ENCODE results near the gene CEP83. TPM values are rescaled to one million over a fixed set of nuclear protein-coding genes. Genes with fewer than 3 reads are reported as not detected.

The CEP83 gene
- total RNA-seq, 4 donors from 2014 or later = 6.7 to 21.2 (median 8.3) TPM

DNA sequence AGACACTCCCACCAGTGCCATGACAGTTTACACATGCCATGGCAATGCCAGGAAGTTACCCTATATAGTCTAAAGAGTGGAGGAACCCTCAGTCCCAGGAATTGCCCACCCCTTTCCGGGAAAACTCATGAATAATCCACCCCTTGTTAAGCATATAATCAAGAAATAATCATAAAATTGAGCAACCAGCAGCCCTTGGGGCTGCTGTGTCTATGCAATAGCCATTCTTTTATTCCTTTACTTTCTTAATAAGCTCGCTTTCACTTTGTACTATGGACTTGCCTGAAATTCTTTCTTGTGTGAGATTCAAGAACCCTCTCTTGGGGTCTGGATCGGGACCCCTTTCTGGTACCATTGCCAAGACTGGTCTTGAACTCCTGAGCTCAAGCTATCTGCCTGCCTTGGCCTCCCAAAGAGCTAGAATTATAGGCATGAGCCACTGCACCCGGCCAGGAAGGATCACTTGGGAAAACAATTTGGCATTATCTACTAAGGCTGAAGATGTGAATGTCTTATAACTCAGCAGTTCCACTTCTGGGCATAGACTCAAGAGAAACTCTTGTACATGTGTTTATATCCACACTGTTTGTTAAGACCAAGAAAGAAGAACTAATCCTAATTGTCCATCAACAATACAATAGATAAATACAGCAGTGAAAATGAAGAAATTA, 35.9 kb upstream of the CEP83 start:
- intact Hi-C loops (cut with DNase I) = no loop called here
- H3K4me1 ChIP-seq = peaks cover 0 to 7% (median 2%) of the 10 kb centered on the region in 4 donors

DNA sequence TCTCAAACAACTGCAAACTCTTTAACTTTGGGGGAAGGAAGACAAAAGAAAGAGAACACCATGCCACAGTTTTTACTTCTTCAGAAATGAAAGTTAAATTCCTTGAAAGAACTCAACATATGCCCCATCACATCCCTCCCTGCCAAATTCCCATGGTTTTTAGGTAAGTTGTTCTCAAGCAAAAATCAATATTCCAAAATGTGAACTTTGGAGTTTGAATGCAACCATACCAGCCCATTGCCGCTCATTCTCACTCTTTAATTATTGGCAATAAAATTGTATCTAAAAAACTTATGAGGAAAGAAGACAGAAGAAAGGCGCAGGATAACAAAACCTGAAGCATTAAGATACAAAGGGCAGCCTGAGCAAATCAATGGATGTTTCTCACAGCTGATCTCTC, 31.8 kb upstream of the CEP83 start:
- intact Hi-C loops (cut with DNase I) = no loop called here
- Histone ChIP-seq H3K27me3 (no peaks in the 10 kb centered on the region), H3K4me1 (peaks cover 0 to 7% (median 2%) of the 10 kb centered on the region in 4 donors), H3K9me3 (no peaks in the 10 kb centered on the region), H3K4me3 (no peak overlapping the region), H3K27ac (replicated peaks in 1 of 4) (no peak overlapping the region), H3K36me3 (no peaks in the 10 kb centered on the region)
- DNase-seq (ENCODE audit: extremely low spot score) = no peak
- TF ChIP-seq, protein P1, sequence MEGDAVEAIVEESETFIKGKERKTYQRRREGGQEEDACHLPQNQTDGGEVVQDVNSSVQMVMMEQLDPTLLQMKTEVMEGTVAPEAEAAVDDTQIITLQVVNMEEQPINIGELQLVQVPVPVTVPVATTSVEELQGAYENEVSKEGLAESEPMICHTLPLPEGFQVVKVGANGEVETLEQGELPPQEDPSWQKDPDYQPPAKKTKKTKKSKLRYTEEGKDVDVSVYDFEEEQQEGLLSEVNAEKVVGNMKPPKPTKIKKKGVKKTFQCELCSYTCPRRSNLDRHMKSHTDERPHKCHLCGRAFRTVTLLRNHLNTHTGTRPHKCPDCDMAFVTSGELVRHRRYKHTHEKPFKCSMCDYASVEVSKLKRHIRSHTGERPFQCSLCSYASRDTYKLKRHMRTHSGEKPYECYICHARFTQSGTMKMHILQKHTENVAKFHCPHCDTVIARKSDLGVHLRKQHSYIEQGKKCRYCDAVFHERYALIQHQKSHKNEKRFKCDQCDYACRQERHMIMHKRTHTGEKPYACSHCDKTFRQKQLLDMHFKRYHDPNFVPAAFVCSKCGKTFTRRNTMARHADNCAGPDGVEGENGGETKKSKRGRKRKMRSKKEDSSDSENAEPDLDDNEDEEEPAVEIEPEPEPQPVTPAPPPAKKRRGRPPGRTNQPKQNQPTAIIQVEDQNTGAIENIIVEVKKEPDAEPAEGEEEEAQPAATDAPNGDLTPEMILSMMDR (IDR thresholded peaks at IDR 0.05) = no peak
- TF ChIP-seq POLR2A (IDR thresholded peaks at IDR 0.05; ENCODE audit: low read depth) = no peak
- no peak for TF ChIP-seq POLR2AphosphoS5 (IDR thresholded peaks at IDR 0.05)
- TF ChIP-seq EP300 (IDR thresholded peaks at IDR 0.05) = no peak
- WGBS = 95% methylated on average over 2 of the region's 2 CpGs

More for the DNA sequence above, 35.9 kb upstream of the CEP83 start:
- H3K9me3 ChIP-seq = no peaks in the 10 kb centered on the region
- no peak overlapping the region for H3K4me3 ChIP-seq
- no peaks in the 10 kb centered on the region for H3K27me3 ChIP-seq
- TF ChIP-seq, protein P1 (IDR thresholded peaks at IDR 0.05) = no peak
- no peak for TF ChIP-seq POLR2A (IDR thresholded peaks at IDR 0.05; ENCODE audit: low read depth)
- no peak for TF ChIP-seq POLR2AphosphoS5 (IDR thresholded peaks at IDR 0.05)
- TF ChIP-seq EP300 (IDR thresholded peaks at IDR 0.05) = no peak
- DNase-seq (ENCODE audit: extremely low spot score) = no peak
- WGBS = 77% methylated on average over 4 of the region's 4 CpGs
- no peaks in the 10 kb centered on the region for H3K36me3 ChIP-seq
- H3K27ac ChIP-seq (replicated peaks in 1 of 4) = no peak overlapping the region

DNA sequence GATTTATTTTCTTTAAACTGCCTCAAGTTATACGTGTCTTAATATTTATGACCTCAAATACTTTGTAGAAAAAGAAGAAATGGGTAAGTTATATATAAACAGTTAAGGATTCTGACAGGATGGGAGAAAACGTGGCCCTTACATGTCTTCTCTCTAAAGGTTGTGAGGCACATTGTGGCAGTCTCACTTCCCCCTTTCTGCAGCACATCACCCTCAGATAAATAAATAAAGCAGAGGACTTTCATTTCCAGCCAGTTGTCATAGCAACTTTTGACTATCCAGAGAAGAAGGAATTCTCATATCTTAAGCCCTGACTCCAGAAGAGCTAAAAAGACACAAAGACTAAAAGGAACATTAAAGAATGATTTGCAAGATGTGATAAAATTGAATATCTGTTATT, 28.8 kb upstream of the CEP83 start:
- WGBS = 11% methylated on average over 2 of the region's 2 CpGs
- H3K9me3 ChIP-seq = no peaks in the 10 kb centered on the region
- H3K36me3 ChIP-seq = no peaks in the 10 kb centered on the region
- no peak for DNase-seq (ENCODE audit: extremely low spot score)
- intact Hi-C loops (cut with DNase I) = no loop called here
- H3K27me3 ChIP-seq = no peaks in the 10 kb centered on the region
- no peak for TF ChIP-seq POLR2AphosphoS5 (IDR thresholded peaks at IDR 0.05)
- no peak for TF ChIP-seq POLR2A (IDR thresholded peaks at IDR 0.05; ENCODE audit: low read depth)
- TF ChIP-seq, protein P1 (IDR thresholded peaks at IDR 0.05) = no peak
- no peak for TF ChIP-seq EP300 (IDR thresholded peaks at IDR 0.05)
- no peaks in the 10 kb centered on the region for H3K4me1 ChIP-seq
- H3K4me3 ChIP-seq = no peak overlapping the region
- H3K27ac ChIP-seq (replicated peaks in 1 of 4) = no peak overlapping the region

DNA sequence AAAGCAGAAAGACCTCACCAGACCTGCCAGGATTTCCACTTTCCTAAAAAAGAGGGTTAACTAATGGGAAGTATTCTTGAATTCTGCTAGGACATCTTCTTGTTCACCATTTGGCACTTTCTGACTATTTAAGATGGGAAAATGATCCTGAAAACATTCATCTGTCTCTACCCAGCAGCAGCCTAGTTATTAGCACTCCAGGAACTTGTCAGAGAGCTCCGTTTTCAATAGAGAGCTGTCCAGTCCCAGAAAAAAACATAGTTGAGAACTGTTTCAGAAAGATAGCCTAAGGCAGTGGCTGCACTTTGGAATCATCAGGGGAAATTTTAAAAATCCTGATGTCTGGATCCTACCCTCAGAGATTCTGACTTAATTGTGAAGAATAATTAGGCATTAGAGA, 22.1 kb upstream of the CEP83 start:
- intact Hi-C loops (cut with DNase I) = no loop called here
- TF ChIP-seq POLR2AphosphoS5 (IDR thresholded peaks at IDR 0.05) (no peak), POLR2A (IDR thresholded peaks at IDR 0.05; ENCODE audit: low read depth) (no peak), EP300 (IDR thresholded peaks at IDR 0.05) (no peak)
- TF ChIP-seq, protein P1 (IDR thresholded peaks at IDR 0.05) = no peak
- H3K4me3 ChIP-seq = no peak overlapping the region
- no peaks in the 10 kb centered on the region for H3K36me3 ChIP-seq
- H3K4me1 ChIP-seq = no peaks in the 10 kb centered on the region
- no peak for DNase-seq (ENCODE audit: extremely low spot score)
- WGBS = 36% methylated on average over 1 of the region's 1 CpG
- H3K27me3 ChIP-seq = no peaks in the 10 kb centered on the region
- H3K27ac ChIP-seq (replicated peaks in 1 of 4) = no peak overlapping the region
- H3K9me3 ChIP-seq = no peaks in the 10 kb centered on the region

DNA sequence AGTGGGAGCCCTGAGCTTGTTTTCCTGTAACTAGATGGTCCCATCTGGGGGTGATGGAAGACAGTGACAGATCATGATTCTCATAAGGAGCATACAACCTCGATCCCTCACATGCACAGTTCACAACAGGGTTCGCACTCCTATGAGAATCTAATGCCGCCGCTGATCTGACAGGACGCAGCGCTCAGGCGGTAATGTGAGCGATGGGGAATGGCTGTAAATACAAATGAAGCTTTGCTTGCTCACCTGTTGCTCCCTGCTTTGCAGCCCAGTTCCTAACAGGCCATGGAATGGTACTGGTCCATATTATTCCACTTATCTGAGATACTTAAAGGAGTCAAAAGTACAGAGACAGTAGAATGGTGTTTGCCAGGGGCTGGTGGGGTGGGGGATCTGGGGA, 9.9 kb upstream of the CEP83 start:
- Histone ChIP-seq H3K36me3 (no peaks in the 10 kb centered on the region), H3K9me3 (no peaks in the 10 kb centered on the region), H3K27me3 (no peaks in the 10 kb centered on the region), H3K4me1 (no peaks in the 10 kb centered on the region), H3K27ac (replicated peaks in 1 of 4) (no peak overlapping the region), H3K4me3 (no peak overlapping the region)
- intact Hi-C loops (cut with DNase I) = no loop called here
- TF ChIP-seq EP300 (IDR thresholded peaks at IDR 0.05) (no peak), POLR2A (IDR thresholded peaks at IDR 0.05; ENCODE audit: low read depth) (no peak), POLR2AphosphoS5 (IDR thresholded peaks at IDR 0.05) (no peak)
- TF ChIP-seq, protein P1 (IDR thresholded peaks at IDR 0.05) = no peak
- DNase-seq (ENCODE audit: extremely low spot score) = no peak
- 90% methylated on average over 8 of the region's 8 CpGs for WGBS
